Panc1 (cell line): ENCODE results near the gene STAB2.

Source experiments
- POLR2AphosphoS5 ChIP-seq: IDR thresholded peaks from 2 replicates; pipeline ENCODE4 v1.6.1; 2012; ENCODE audit warnings: mild to moderate bottlenecking, low read depth, low read length, moderate library complexity
- SIN3A ChIP-seq: IDR thresholded peaks from 2 replicates; pipeline ENCODE4 v1.6.1; 2012; ENCODE audit warnings: low read depth, mild to moderate bottlenecking, low read length, moderate library complexity, borderline replicate concordance; ENCODE audit not compliant: insufficient read depth
- TCF7L2 ChIP-seq: IDR thresholded peaks from 2 replicates; pipeline ENCODE4 v1.6.1; 2011; ENCODE audit warnings: mild to moderate bottlenecking, low read depth, low read length, inconsistent platforms
- TF ChIP-seq, protein P1 (sequence below): fragments of 450-650 bp; IDR thresholded peaks from 2 replicates; pipeline ENCODE4 v1.5.1; 2017; ENCODE audit warnings: mild to moderate bottlenecking
- TF ChIP-seq, protein P2 (sequence below), 2 experiments: IDR thresholded peaks; 2 replicates each; pipeline ENCODE4 v1.6.1; 2011 to 2012; ENCODE audit warnings: low read depth in 2 of 2, control low read depth in 1 of 2, low read length in 1 of 2, mild to moderate bottlenecking in 1 of 2, moderate library complexity in 1 of 2; ENCODE audit not compliant: insufficient read depth in 1 of 2

DNA sequence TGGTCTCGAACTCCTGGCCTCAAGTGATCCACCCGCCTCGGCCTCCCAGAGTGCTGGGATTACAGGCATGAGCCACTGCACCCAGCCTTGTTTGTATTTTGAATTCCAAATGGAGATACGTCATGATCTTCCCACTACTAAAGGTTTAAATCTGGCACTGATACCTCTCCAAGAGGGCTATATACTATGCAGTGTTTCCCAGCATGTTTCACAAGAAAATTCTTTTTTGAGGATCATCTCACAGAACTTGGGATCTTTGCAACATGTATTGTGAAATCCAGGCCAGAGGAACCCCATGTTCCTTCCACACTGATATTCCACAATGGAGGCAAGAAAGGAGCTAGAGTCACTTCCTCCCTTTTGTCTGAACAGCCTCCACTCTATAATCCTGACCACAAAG, 141.2 kb downstream of the STAB2 start:
- TF ChIP-seq, protein P1, sequence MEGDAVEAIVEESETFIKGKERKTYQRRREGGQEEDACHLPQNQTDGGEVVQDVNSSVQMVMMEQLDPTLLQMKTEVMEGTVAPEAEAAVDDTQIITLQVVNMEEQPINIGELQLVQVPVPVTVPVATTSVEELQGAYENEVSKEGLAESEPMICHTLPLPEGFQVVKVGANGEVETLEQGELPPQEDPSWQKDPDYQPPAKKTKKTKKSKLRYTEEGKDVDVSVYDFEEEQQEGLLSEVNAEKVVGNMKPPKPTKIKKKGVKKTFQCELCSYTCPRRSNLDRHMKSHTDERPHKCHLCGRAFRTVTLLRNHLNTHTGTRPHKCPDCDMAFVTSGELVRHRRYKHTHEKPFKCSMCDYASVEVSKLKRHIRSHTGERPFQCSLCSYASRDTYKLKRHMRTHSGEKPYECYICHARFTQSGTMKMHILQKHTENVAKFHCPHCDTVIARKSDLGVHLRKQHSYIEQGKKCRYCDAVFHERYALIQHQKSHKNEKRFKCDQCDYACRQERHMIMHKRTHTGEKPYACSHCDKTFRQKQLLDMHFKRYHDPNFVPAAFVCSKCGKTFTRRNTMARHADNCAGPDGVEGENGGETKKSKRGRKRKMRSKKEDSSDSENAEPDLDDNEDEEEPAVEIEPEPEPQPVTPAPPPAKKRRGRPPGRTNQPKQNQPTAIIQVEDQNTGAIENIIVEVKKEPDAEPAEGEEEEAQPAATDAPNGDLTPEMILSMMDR, result no peak
- TF ChIP-seq, protein P2, sequence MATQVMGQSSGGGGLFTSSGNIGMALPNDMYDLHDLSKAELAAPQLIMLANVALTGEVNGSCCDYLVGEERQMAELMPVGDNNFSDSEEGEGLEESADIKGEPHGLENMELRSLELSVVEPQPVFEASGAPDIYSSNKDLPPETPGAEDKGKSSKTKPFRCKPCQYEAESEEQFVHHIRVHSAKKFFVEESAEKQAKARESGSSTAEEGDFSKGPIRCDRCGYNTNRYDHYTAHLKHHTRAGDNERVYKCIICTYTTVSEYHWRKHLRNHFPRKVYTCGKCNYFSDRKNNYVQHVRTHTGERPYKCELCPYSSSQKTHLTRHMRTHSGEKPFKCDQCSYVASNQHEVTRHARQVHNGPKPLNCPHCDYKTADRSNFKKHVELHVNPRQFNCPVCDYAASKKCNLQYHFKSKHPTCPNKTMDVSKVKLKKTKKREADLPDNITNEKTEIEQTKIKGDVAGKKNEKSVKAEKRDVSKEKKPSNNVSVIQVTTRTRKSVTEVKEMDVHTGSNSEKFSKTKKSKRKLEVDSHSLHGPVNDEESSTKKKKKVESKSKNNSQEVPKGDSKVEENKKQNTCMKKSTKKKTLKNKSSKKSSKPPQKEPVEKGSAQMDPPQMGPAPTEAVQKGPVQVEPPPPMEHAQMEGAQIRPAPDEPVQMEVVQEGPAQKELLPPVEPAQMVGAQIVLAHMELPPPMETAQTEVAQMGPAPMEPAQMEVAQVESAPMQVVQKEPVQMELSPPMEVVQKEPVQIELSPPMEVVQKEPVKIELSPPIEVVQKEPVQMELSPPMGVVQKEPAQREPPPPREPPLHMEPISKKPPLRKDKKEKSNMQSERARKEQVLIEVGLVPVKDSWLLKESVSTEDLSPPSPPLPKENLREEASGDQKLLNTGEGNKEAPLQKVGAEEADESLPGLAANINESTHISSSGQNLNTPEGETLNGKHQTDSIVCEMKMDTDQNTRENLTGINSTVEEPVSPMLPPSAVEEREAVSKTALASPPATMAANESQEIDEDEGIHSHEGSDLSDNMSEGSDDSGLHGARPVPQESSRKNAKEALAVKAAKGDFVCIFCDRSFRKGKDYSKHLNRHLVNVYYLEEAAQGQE (IDR thresholded peaks at IDR 0.05; ENCODE audit: insufficient read depth in 1 of 2, low read depth in 2 of 2, low read length in 1 of 2), result no peak
- no peak for TF ChIP-seq POLR2AphosphoS5
- TF ChIP-seq SIN3A, result no peak
- no peak for TF ChIP-seq TCF7L2
